Endodermal cell (in vitro differentiated cells): Measurements from ENCODE around the gene ACOX3. TPM values are rescaled to one million over a fixed set of nuclear protein-coding genes. Genes with fewer than 3 reads are reported as not detected.

Source experiments
- DNase-seq: peaks from one replicate; pipeline ENCODE4 v3.0.0-alpha.2; 2017
- H3K27ac ChIP-seq: 2 replicates; pipeline ENCODE4 v1.5.1; 2013; ENCODE audit warnings: mild to moderate bottlenecking, low read depth, low read length, moderate library complexity
- H3K27me3 ChIP-seq: 2 replicates; pipeline ENCODE4 v1.6.1; 2013; ENCODE audit warnings: mild to moderate bottlenecking, low read length, moderate library complexity; ENCODE audit not compliant: insufficient read depth, control insufficient read depth, poor library complexity, severe bottlenecking
- H3K36me3 ChIP-seq: 2 replicates; pipeline ENCODE4 v1.7.0; 2013; ENCODE audit warnings: mild to moderate bottlenecking, low read length, moderate library complexity; ENCODE audit not compliant: control insufficient read depth, insufficient read depth
- H3K4me1 ChIP-seq: one replicate; pipeline ENCODE4 v1.7.0; 2013; ENCODE audit warnings: low read length; ENCODE audit not compliant: control insufficient read depth, insufficient read depth
- H3K4me3 ChIP-seq: 2 replicates; pipeline ENCODE4 v1.5.1; 2013; ENCODE audit warnings: mild to moderate bottlenecking, low read length, moderate library complexity
- H3K9ac ChIP-seq: 2 replicates; pipeline ENCODE4 v1.6.1; 2013; ENCODE audit warnings: mild to moderate bottlenecking, low read length, moderate library complexity; ENCODE audit not compliant: poor library complexity, severe bottlenecking; ENCODE audit errors: extremely low read depth
- H3K9me3 ChIP-seq: 2 replicates; pipeline ENCODE4 v1.6.1; 2013; ENCODE audit warnings: mild to moderate bottlenecking, low read length, moderate library complexity; ENCODE audit not compliant: control insufficient read depth
- H3K27ac Mint-ChIP-seq: 2 replicates; pipeline ENCODE4 v1.8.0; 2020; ENCODE audit warnings: mixed read lengths
- H3K27me3 Mint-ChIP-seq: 2 replicates; pipeline ENCODE4 v1.8.0; 2021; ENCODE audit warnings: mild to moderate bottlenecking, mixed read lengths; ENCODE audit not compliant: insufficient read depth
- H3K36me3 Mint-ChIP-seq: 2 replicates; pipeline ENCODE4 v1.8.0; 2020; ENCODE audit warnings: low read depth, mixed read lengths
- H3K4me1 Mint-ChIP-seq: 2 replicates; pipeline ENCODE4 v1.8.0; 2020; ENCODE audit warnings: mixed read lengths
- H3K4me3 Mint-ChIP-seq: 2 replicates; pipeline ENCODE4 v1.8.0; 2020; ENCODE audit warnings: mild to moderate bottlenecking, moderate library complexity, mixed read lengths
- H3K9me3 Mint-ChIP-seq: 2 replicates; pipeline ENCODE4 v1.8.0; 2020; ENCODE audit warnings: mild to moderate bottlenecking, mixed read lengths
- whole genome bisulfite sequencing, 2 experiments: methylation state at CpG; one replicate each; pipeline versions ENCODE4 v1.1.5 to v1.1.7; 2013; ENCODE audit warnings: missing lambda C conversion rate in 2 of 2, mixed read lengths in 1 of 2; ENCODE audit not compliant: insufficient coverage in 1 of 2, insufficient read length in 1 of 2; 5-methylcytosine and 5-hydroxymethylcytosine counted together
- total RNA-seq, 2 donors: library from RNA; stranded (reverse); fragmentation: NEBNext Ultra II Directional in 1 of 2; extraction: Animal tissue kit (Norgen Biotek cat#: 25700) in 1 of 2; gene quantifications; 2 replicates in 1 of 2; 3 replicates in 1 of 2; pipeline ENCODE4 v1.2.1, GENCODE V29; 2021
- TF ChIP-seq, protein P1 (sequence below): fragments of 200-600 bp; sonication (generic); conservative IDR thresholded peaks from 2 replicates; pipeline ENCODE4 v1.5.0; 2021; ENCODE audit warnings: antibody characterized with exemption, mild to moderate bottlenecking

ACOX3 gene
- total RNA-seq, 2 donors from 2014 or later = 55.1 to 146 TPM

DNA sequence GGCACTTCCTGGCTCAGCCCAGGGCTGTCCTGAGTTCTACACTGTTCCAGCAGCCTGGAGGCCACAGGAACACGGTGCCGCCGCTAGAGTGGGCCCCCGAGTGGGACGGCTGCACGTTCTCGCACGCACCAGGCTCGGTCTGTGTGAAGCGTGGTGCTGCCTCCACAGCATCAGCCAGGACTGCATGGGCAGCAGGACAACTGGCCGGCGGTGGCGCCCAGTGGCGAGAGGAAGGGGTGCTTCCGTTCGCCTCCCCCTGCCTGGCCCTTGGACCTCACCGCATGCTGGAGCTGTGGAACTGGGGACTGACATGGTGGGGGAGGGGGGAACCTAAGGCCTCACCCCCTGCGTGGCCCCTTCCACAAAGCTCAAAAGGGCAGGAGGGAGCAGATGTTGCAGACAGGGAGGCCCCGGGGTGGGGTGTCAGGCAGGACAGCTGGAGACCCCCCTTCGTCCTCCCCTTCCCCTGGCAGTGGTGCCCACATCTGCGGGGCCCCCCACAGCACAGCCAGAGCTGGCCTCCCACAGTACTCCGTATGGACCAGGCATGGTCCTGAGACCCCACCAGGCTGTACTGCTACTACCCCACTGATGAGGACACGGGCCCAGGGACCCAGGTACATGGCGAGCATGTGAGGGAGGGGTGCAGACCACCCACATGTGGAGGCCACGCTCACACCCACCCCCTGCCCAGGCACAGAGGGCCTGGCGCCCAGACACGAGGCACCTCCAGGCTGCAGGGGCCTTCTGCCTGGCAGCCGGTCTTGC lies 58.5 kb downstream of the ACOX3 start:
- no peak for DNase-seq
- no peak overlapping the region for H3K27ac ChIP-seq
- TF ChIP-seq, protein P1, sequence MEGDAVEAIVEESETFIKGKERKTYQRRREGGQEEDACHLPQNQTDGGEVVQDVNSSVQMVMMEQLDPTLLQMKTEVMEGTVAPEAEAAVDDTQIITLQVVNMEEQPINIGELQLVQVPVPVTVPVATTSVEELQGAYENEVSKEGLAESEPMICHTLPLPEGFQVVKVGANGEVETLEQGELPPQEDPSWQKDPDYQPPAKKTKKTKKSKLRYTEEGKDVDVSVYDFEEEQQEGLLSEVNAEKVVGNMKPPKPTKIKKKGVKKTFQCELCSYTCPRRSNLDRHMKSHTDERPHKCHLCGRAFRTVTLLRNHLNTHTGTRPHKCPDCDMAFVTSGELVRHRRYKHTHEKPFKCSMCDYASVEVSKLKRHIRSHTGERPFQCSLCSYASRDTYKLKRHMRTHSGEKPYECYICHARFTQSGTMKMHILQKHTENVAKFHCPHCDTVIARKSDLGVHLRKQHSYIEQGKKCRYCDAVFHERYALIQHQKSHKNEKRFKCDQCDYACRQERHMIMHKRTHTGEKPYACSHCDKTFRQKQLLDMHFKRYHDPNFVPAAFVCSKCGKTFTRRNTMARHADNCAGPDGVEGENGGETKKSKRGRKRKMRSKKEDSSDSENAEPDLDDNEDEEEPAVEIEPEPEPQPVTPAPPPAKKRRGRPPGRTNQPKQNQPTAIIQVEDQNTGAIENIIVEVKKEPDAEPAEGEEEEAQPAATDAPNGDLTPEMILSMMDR = no peak
- Mint-ChIP-seq H3K36me3 (peaks cover 20% of the 10 kb centered on the region), H3K4me1 (peaks cover 2% of the 10 kb centered on the region), H3K4me3 (no peak overlapping the region), H3K9me3 (no peaks in the 10 kb centered on the region), H3K27ac (no peak overlapping the region), H3K27me3 (no peaks in the 10 kb centered on the region)
- WGBS, 2 experiments = 92 to 97% methylated on average over 12 to 28 of the region's 28 CpGs
- peaks cover 76% of the 10 kb centered on the region for H3K36me3 ChIP-seq
- no peak overlapping the region for H3K4me3 ChIP-seq
- H3K9me3 ChIP-seq = no peaks in the 10 kb centered on the region
- H3K9ac ChIP-seq = no peak overlapping the region
- H3K4me1 ChIP-seq = no peaks in the 10 kb centered on the region
- no peaks in the 10 kb centered on the region for H3K27me3 ChIP-seq

GRCh38 chr4:8380511-8381415 lies 59.8 kb downstream of the ACOX3 start:
- Histone ChIP-seq H3K27ac (no peak overlapping the region), H3K4me1 (no peaks in the 10 kb centered on the region), H3K4me3 (no peak overlapping the region), H3K36me3 (peaks cover 74% of the 10 kb centered on the region), H3K9ac (no peak overlapping the region), H3K9me3 (no peaks in the 10 kb centered on the region), H3K27me3 (no peaks in the 10 kb centered on the region)
- Mint-ChIP-seq H3K27ac (no peak overlapping the region), H3K36me3 (peaks cover 19% of the 10 kb centered on the region), H3K4me1 (peaks cover 6% of the 10 kb centered on the region), H3K4me3 (no peak overlapping the region), H3K9me3 (no peaks in the 10 kb centered on the region), H3K27me3 (no peaks in the 10 kb centered on the region)
- 94 to 95% methylated on average over 15 to 22 of the region's 22 CpGs for WGBS, 2 experiments
- DNase-seq = no peak
- TF ChIP-seq, protein P1 = no peak

DNA sequence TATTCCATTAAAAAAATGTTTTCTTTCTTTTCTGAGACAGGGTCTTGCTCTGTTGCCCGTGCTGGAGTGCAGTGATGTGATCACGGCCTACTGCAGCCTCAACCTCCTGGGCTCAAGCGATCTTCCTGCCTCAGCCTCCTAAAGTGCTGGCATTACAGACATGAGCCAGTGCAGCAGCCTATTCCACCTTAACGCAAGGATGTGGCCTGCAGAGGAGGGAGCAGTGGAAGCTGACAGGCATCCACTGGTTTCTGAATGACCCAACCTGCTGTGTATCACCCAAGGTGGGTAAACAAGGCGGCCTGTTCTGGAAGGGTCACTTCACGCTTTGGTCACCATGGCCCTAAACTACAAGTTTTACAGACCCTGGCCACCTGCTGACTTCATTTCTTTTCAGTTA lies 60.8 kb downstream of the ACOX3 start:
- peaks cover 4% of the 10 kb centered on the region for H3K4me1 Mint-ChIP-seq
- 95 to 100% methylated on average over 4 to 6 of the region's 6 CpGs for WGBS, 2 experiments
- Histone ChIP-seq H3K36me3 (peaks cover 67% of the 10 kb centered on the region), H3K4me3 (no peak overlapping the region), H3K27ac (no peak overlapping the region), H3K9ac (no peak overlapping the region), H3K27me3 (no peaks in the 10 kb centered on the region), H3K4me1 (no peaks in the 10 kb centered on the region), H3K9me3 (no peaks in the 10 kb centered on the region)
- H3K27me3 Mint-ChIP-seq = no peaks in the 10 kb centered on the region
- H3K36me3 Mint-ChIP-seq = peaks cover 12% of the 10 kb centered on the region
- no peak for DNase-seq
- H3K9me3 Mint-ChIP-seq = no peaks in the 10 kb centered on the region
- peak overlapping the region; percentile 17 for H3K27ac Mint-ChIP-seq
- H3K4me3 Mint-ChIP-seq = no peak overlapping the region
- TF ChIP-seq, protein P1 = no peak
